GM12878 (cell line): ENCODE results near the gene TICRR. TPM values are rescaled to one million over a fixed set of nuclear protein-coding genes. Genes with fewer than 3 reads are reported as not detected.

ENCODE experiments used
- ATF2 ChIP-seq: IDR thresholded peaks from 2 replicates; pipeline ENCODE4 v1.6.1; 2012; ENCODE audit warnings: low read length, inconsistent platforms
- BCL3 ChIP-seq: IDR thresholded peaks from 2 replicates; pipeline ENCODE4 v1.6.1; 2011; ENCODE audit warnings: borderline replicate concordance, low read depth, mild to moderate bottlenecking, moderate library complexity, low read length; ENCODE audit not compliant: insufficient read depth, poor library complexity, severe bottlenecking
- BCLAF1 ChIP-seq: fragments of 450-650 bp; IDR thresholded peaks from 2 replicates; pipeline ENCODE4 v1.6.1; 2017; ENCODE audit warnings: antibody characterized with exemption, mild to moderate bottlenecking, moderate library complexity
- BRCA1 ChIP-seq: IDR thresholded peaks from 2 replicates; pipeline ENCODE4 v1.6.1; 2011; ENCODE audit warnings: low read depth, low read length, improper control_type of control experiment
- CBX3 ChIP-seq: fragments of 200-600 bp; sonication (generic); IDR thresholded peaks from 2 replicates; pipeline ENCODE4 v1.6.1; 2016; ENCODE audit warnings: low read depth, borderline replicate concordance
- CHD1 ChIP-seq: IDR thresholded peaks from 2 replicates; pipeline ENCODE4 v1.6.1; 2012; ENCODE audit warnings: low read depth, low read length, improper control_type of control experiment
- EGR1 ChIP-seq, 2 experiments: IDR thresholded peaks; 1 replicate in 1 of 2; 2 replicates in 1 of 2; pipeline ENCODE4 v1.6.1; 2011 to 2012; ENCODE audit warnings: low read depth in 2 of 2, low read length in 2 of 2, borderline replicate concordance in 1 of 2, mild to moderate bottlenecking in 1 of 2, moderate library complexity in 1 of 2
- GATAD2B ChIP-seq: fragments of 450-650 bp; conservative IDR thresholded peaks from 2 replicates; pipeline ENCODE4 v1.6.1; 2017; ENCODE audit warnings: low read depth, mild to moderate bottlenecking, moderate library complexity
- HDGF ChIP-seq: fragments of 450-650 bp; IDR thresholded peaks from 2 replicates; pipeline ENCODE4 v1.6.1; 2016; ENCODE audit warnings: antibody characterized with exemption
- KLF5 ChIP-seq: fragments of 450-650 bp; IDR thresholded peaks from 2 replicates; pipeline ENCODE4 v1.6.1; 2014; ENCODE audit warnings: mild to moderate bottlenecking; ENCODE audit not compliant: partially characterized antibody
- LARP7 ChIP-seq: fragments of 450-650 bp; IDR thresholded peaks from 2 replicates; pipeline ENCODE4 v1.6.1; 2017; ENCODE audit warnings: mild to moderate bottlenecking
- MTA3 ChIP-seq: IDR thresholded peaks from 2 replicates; pipeline ENCODE4 v1.6.1; 2012; ENCODE audit warnings: low read length, inconsistent platforms, borderline replicate concordance
- MYB ChIP-seq: fragments of 150-350 bp; IDR thresholded peaks from 2 replicates; pipeline ENCODE4 v1.6.1; 2014; ENCODE audit warnings: mild to moderate bottlenecking, low read depth, low read length, borderline replicate concordance
- NR2C1 ChIP-seq: fragments of 450-650 bp; IDR thresholded peaks from 2 replicates; pipeline ENCODE4 v1.6.1; 2017; ENCODE audit warnings: antibody characterized with exemption, mild to moderate bottlenecking, moderate library complexity
- PBX3 ChIP-seq: IDR thresholded peaks from 2 replicates; pipeline ENCODE4 v1.6.1; 2011; ENCODE audit warnings: mild to moderate bottlenecking, low read depth, low read length, moderate library complexity; ENCODE audit not compliant: insufficient replicate concordance
- POLR2AphosphoS2 ChIP-seq: IDR thresholded peaks from 2 replicates; pipeline ENCODE4 v1.6.1; 2011; ENCODE audit warnings: low read depth, mild to moderate bottlenecking, low read length, improper control_type of control experiment, moderate library complexity
- SMAD1 ChIP-seq: fragments of 450-650 bp; IDR thresholded peaks from 2 replicates; pipeline ENCODE4 v1.6.1; 2018; ENCODE audit warnings: mild to moderate bottlenecking, low read depth; ENCODE audit not compliant: partially characterized antibody
- SUPT20H ChIP-seq: IDR thresholded peaks from 2 replicates; pipeline ENCODE4 v1.6.1; 2011; ENCODE audit warnings: low read depth, mild to moderate bottlenecking, low read length, moderate library complexity, borderline replicate concordance; ENCODE audit not compliant: control insufficient read depth
- TAF1 ChIP-seq: IDR thresholded peaks from 2 replicates; pipeline ENCODE4 v1.6.1; 2011; ENCODE audit warnings: mild to moderate bottlenecking, low read depth, low read length, borderline replicate concordance
- USF2 ChIP-seq: IDR thresholded peaks from 2 replicates; pipeline ENCODE4 v1.6.1; 2011; ENCODE audit warnings: low read depth, low read length, improper control_type of control experiment, borderline replicate concordance
- ZBED1 ChIP-seq: IDR thresholded peaks from 2 replicates; pipeline ENCODE4 v1.6.1; 2016; ENCODE audit warnings: borderline replicate concordance
- ZNF207 ChIP-seq: fragments of 450-650 bp; IDR thresholded peaks from 2 replicates; pipeline ENCODE4 v1.6.1; 2014; ENCODE audit warnings: antibody characterized with exemption, mild to moderate bottlenecking, borderline replicate concordance
- ZSCAN29 ChIP-seq: fragments of 450-650 bp; IDR thresholded peaks from 2 replicates; pipeline ENCODE4 v1.6.1; 2017; ENCODE audit warnings: mild to moderate bottlenecking, moderate library complexity
- ZZZ3 ChIP-seq: IDR thresholded peaks from 2 replicates; pipeline ENCODE4 v1.6.1; 2011; ENCODE audit warnings: low read depth; ENCODE audit not compliant: control insufficient read depth, insufficient read length
- polyA plus RNA-seq, 11 experiments: library from polyadenylated mRNA; depleted of rRNA in 4 of 11; unstranded in 6 of 11; stranded (reverse) in 5 of 11; fragments of >200 nt; fragmentation: Nextera tagmentation in 4 of 11; fragmentation: Illumina TruSeq in 1 of 11; extraction: Ambion mirVana in 4 of 11; extraction: Trizol in 1 of 11; gene quantifications; 1 replicate in 1 of 11; 2 replicates in 10 of 11; pipeline versions ENCODE4 v1.2.1 to v1.2.3, GENCODE V29; 2011 to 2016; ENCODE audit warnings: inconsistent platforms in 2 of 11, missing spikeins in 2 of 11, low read depth in 1 of 11
- total RNA-seq, 4 experiments: library from RNA; depleted of rRNA in 3 of 4; stranded (reverse); fragments of >200 nt in 3 of 4; fragmentation: Illumina TruSeq in 1 of 4; extraction: Trizol in 1 of 4; gene quantifications; 2 replicates each; pipeline versions ENCODE4 v1.2.1 to v1.2.3, GENCODE V29; 2013 to 2021

The TICRR gene
- total and polyA plus RNA-seq, 10 of the 15 experiments (the other 5 are each of a cell fraction or from before 2014, with no cell fraction given) = 0.58 to 21.5 (median 11.5) TPM

- TF ChIP-seq ZZZ3 (no peak), POLR2AphosphoS2 (no peak), ATF2 (no peak), MTA3 (no peak), BRCA1 (no peak), HDGF (0 out of 2 replicates have a peak, but pooled peaks have one; percentile 34), ZSCAN29 (no peak), SUPT20H (no peak), BCLAF1 (no peak), TAF1 (no peak; the same call in 1 of the 2 replicates), ZNF207 (no peak), NR2C1 (no peak), CBX3 (no peak), SMAD1 (peak; percentile 77), ZBED1 (no peak), GATAD2B (peak; percentile 77; the same call in 1 of the 2 replicates), MYB (no peak), EGR1 (IDR thresholded peaks at IDR 0.05; ENCODE audit: borderline replicate concordance in 1 of 2, low read depth in 2 of 2, low read length in 2 of 2) (no peak), USF2 (no peak), PBX3 (no peak), BCL3 (no peak), LARP7 (no peak; the same call in 1 of the 2 replicates), KLF5 (no peak), CHD1 (no peak)
These were observed at the start of gene TICRR (continued) for GRCh38 chr15:89575146-89575655.
